ENCODE data around the gene CTXN3. TPM values are rescaled to one million over a fixed set of nuclear protein-coding genes. Genes with fewer than 3 reads are reported as not detected.

CTXN3 gene
- total RNA-seq, 1 experiment from 2014 or later = not detected

GRCh38 chr5:127702926-127703561 is 54.2 kb downstream of the CTXN3 start, which contains the start of gene CCDC192:
CCDC192 (plus strand) TSS chr5:127703391; CDS start chr5:127703446, 55 bp downstream.
- ChIA-PET CTCF (no interaction called here), POLR2A (no interaction called here)
- H3K9me3 ChIP-seq (ENCODE audit: control insufficient read depth, insufficient read depth, low read depth, low read length) = no peaks in the 10 kb centered on the region
- no peak for ATAC-seq
- no peaks in the 10 kb centered on the region for H3K27me3 ChIP-seq (ENCODE audit: control insufficient read depth, insufficient read depth, low read length)
- H3K4me3 ChIP-seq (ENCODE audit: low read depth in 2 of 2, low read length in 2 of 2) = no peak within 1 kb of the TSS
- no peaks in the 10 kb centered on the region for H3K36me3 ChIP-seq (ENCODE audit: control insufficient read depth, insufficient read depth, low read length)
- TF ChIP-seq TCF7L2 (IDR thresholded peaks at IDR 0.05; ENCODE audit: low read depth, low read length) (no peak), CTCF (IDR thresholded peaks at IDR 0.05) (no peak), REST (IDR thresholded peaks at IDR 0.05; ENCODE audit: insufficient read depth in 1 of 2, low read depth in 2 of 2, low read length in 1 of 2) (no peak), POLR2AphosphoS5 (IDR thresholded peaks at IDR 0.05; ENCODE audit: low read depth, low read length) (no peak), SIN3A (IDR thresholded peaks at IDR 0.05; ENCODE audit: borderline replicate concordance, insufficient read depth, low read depth, low read length) (no peak)
- intact Hi-C loops (cut with micrococcal nuclease; ENCODE audit: unreplicated experiment) = no loop called here
- BruUV-seq (replicated peaks) = no TSS peak
- in situ Hi-C loops (cut with HindIII; ENCODE audit: low pct_unique_long_range_greater_than_20kb, low sequenced_read_pairs) = no loop called here
- DNase-seq (ENCODE audit: low read depth, low spot score) = no peak
- H3K4me1 ChIP-seq (ENCODE audit: control insufficient read depth, insufficient read depth, low read length) = no peaks in the 10 kb centered on the region
- no peak within 1 kb of the TSS for H3K27ac ChIP-seq (ENCODE audit: low read length)

- POLR2A ChIA-PET = no interaction called here
- CTCF ChIA-PET = no interaction called here
- no peak for DNase-seq (ENCODE audit: low read depth, low spot score)
- TF ChIP-seq CTCF (IDR thresholded peaks at IDR 0.05) (no peak), SIN3A (IDR thresholded peaks at IDR 0.05; ENCODE audit: borderline replicate concordance, insufficient read depth, low read depth, low read length) (no peak), POLR2AphosphoS5 (IDR thresholded peaks at IDR 0.05; ENCODE audit: low read depth, low read length) (no peak), TCF7L2 (IDR thresholded peaks at IDR 0.05; ENCODE audit: low read depth, low read length) (no peak), REST (IDR thresholded peaks at IDR 0.05; ENCODE audit: insufficient read depth in 1 of 2, low read depth in 2 of 2, low read length in 1 of 2) (no peak)
- no peak overlapping the region for H3K4me3 ChIP-seq (ENCODE audit: low read depth in 2 of 2, low read length in 2 of 2)
- no peaks in the 10 kb centered on the region for H3K27me3 ChIP-seq (ENCODE audit: control insufficient read depth, insufficient read depth, low read length)
- H3K27ac ChIP-seq (ENCODE audit: low read length) = no peak overlapping the region
- no peaks in the 10 kb centered on the region for H3K9me3 ChIP-seq (ENCODE audit: control insufficient read depth, insufficient read depth, low read depth, low read length)
- in situ Hi-C loops (cut with HindIII; ENCODE audit: low pct_unique_long_range_greater_than_20kb, low sequenced_read_pairs) (no loop called here), intact Hi-C loops (cut with micrococcal nuclease; ENCODE audit: unreplicated experiment) (no loop called here)
- ATAC-seq = no peak
- H3K36me3 ChIP-seq (ENCODE audit: control insufficient read depth, insufficient read depth, low read length) = no peaks in the 10 kb centered on the region
- no TSS peak for BruUV-seq (replicated peaks)
- H3K4me1 ChIP-seq (ENCODE audit: control insufficient read depth, insufficient read depth, low read length) = no peaks in the 10 kb centered on the region
These were observed 56.4 kb downstream of the CTXN3 start for GRCh38 chr5:127705120-127705892.

All from Panc1 (cell line).